ENCODE data around the gene ADCY3. TPM values are rescaled to one million over a fixed set of nuclear protein-coding genes. Genes with fewer than 3 reads are reported as not detected.

The ADCY3 gene
- total RNA-seq, 1 donor from 2014 or later = 4.2 TPM

DNA sequence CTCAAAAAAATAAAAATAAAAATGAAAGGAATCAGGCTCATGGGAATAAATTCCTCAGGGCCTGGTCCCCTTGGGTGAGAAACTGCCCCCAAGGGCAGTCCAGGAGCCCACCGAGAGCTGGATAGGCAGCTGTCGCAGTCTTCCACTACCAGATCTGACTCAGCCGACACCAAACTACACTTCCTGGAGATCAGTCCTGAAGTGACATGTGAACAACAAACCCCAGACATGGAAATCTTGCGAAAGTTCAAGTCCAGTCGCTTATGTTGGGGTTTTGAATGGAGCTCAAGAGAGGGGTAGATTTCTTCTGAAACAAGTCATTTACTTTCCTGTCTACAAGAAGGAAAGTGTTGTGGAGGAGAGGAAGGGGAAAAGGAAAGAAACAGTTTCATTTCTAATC, 12.9 kb downstream of the ADCY3 start:
- DNase-seq (ENCODE audit: low spot score) (no peak), ATAC-seq (no peak)

DNA sequence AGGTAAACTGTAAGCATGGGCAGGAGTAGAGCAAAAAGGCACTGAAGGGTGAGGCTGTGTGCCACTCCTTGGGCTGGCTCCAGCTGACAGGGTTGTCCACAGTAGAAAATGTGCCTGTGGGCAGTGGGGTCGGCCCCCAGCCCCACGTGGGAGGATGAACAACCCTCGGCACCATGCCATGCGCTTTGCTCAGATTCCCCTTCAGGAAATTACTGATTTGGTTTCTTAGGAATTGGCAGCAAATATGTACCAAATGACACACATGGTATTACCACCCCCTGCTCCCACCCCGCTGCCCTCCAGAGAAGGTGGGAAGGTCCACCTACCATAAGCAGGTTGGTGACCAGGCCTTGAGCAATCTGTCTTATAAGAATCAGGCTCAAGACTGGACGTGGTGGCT, 13.6 kb downstream of the ADCY3 start:
- ATAC-seq = no peak
- DNase-seq (ENCODE audit: low spot score) = no peak

DNA sequence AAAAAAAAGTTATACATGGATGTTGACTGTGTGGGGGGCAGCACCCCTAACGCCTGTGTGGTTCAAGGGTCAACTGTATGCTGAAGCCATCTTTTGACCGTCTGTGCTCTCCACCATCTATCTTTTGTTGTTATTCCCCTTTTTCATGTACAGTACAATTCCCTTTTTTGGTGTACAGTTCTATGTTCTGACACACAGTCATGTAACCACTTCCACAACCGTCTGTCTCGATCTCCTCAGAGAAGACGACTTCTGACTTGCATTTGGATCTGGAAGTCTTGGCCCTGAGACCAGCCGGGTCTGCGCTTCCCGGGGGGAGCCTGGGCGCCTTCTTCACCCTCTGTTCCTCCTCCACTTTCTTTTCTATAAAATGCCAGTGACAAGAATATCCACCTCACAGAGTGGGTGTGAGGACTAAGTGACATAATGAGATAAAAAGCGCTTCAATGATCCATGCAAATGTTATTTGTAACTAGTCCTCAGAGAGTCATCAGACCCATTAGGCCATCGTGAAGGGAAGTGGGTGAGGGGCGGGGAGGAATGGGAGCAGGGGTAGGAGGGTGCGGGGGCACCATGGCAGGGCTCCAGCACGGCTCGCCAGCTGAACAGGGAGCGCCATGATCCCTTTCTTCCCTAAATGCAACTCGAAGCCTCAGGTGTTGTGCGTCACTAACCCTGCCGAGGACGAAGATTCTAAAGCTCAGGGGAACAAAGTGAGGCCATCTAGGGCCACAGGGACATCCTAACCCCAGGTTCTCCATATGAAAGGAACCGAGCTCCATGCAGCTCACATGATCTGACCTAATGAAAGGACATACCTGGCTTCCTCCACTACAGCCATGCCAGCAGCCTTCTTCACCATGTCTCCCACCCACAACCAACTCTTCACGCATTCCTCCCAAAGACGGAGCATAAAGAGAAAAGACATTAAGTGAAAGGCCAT, 16.6 kb downstream of the ADCY3 start:
- ATAC-seq (no peak), DNase-seq (ENCODE audit: low spot score) (no peak)

DNA sequence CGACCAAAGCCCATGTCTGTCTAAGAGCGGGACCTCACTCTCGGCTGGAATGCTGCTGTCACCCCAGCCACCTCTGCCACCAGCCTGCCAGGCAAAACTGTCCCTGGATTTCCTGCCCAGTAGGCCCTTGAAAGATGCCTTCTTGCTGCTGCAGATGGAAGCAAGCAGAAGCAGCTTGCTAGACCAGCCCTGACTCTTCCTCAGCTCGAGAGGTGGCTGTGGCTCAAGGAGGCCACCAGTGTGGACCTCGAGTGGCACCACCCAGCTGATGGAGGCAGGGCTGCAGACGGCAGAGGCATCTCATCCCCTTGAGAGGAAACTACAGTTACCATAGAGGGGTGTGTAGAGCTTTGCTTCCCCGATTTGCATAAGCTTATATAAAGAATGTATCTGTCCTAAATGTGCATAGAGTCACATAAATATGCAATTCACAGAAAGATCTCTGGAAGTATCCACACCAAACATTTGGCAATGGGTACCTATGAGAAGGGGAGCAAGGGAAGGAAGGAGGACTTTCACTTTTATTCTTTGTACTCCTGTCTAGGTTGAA, 20.6 kb downstream of the ADCY3 start:
- DNase-seq (ENCODE audit: low spot score) = no peak
- ATAC-seq = no peak

DNA sequence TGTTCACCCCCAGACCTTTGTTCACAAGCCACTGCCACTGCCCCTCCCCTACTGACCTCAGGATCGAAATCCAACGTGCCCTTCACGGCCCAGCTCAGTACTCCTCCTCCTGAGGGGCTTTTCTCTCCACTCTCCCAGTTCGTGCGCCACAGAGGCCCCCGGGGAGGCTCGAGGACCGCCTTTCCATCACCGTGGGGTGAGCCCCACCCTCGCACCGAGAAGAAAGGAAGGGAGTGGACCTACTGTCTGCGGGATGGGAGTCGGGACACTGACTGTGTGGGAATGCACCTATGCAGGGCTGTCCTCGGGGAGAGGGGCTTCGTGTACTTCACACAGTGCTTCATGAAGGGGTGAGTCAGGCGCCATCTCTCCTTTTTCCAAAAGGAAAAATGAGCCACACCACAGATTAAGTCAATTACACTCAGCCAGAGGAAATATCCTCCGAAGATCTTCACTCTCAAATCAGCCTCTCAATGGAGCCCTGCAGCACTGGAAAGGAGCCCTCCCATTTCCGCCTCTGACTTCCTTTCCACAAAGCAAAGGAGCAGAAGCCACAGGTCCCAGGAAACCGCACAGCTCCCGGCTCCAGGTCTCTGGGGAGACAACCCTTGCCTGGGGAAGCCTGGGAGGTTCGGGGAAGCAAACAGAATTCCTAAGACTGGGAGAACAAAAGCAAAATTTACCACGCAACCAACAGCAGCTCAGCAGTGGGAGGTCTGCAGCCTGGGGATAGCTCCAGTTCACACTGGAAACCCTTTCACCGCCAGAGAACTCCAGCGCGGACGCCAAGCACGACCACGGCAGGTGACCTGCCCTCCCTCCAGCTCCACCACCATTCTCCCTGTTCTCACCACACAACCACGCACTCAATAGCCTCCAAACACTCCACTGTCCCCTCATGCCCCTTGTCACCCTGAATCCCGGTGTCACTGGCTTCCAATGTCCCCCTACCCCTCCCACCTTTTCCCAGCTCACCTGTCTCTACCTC, 21.6 kb downstream of the ADCY3 start:
- ATAC-seq (no peak), DNase-seq (ENCODE audit: low spot score) (no peak)

DNA sequence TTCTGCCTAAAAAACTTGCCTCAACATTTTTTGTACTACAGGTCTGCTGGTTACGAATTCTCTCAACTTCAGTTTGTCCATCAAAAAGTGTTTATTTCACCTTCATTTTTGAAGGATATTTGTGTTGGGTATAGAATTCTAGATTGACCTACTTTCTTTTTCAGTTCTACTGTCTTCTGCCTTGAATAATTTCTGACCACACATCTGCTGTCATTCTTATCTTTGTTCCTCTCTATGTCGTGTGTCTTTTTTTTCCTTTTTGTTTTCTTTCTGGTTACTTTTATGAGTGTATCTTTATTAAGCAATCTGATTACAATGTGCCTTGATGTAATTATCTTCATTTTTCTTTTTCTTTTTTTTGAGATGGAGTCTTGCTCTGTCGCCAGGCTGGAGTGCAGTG, 25.3 kb downstream of the ADCY3 start:
- DNase-seq (ENCODE audit: low spot score) = no peak
- ATAC-seq = no peak

DNA sequence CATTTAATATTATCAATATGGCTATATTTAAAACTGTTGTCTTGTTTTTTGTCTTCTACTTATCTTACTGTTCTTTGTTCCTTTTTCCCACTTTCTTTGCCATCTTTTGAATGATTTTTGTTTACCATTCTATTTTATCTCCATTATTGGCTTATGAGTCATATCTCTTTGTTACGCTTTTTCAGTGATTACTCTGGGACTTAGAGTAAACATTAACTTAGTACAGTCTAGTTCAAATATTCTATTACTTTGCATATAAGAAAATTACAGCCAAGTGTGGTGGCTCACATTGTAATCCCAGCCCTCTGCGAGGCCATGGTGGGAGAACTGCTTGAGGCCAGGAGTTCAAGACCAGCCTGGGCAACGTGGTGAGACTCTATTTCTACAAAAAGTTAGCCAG, 26.1 kb downstream of the ADCY3 start:
- ATAC-seq = no peak

DNA sequence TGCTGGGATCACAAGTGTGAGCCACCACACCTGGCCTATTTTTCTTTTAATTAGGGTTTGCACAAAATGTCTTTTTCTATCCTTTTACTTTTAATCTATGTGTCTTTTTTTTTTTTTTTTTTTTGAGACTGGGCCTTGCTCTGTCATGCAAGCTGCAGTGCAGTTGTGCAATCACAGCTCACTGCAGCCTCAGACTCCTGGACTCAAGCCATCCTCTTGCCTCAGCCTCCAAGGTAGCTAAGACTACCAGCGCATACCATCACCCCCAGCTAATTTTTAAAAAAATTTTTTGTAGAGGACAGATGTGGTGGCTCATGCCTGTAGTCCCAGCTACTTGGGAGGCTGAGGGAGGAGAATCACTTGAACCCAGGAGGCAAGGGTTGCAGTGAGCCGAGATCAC, 27.1 kb downstream of the ADCY3 start:
- ATAC-seq = no peak
- DNase-seq (ENCODE audit: low spot score) = no peak

More for the DNA sequence above, 26.1 kb downstream of the ADCY3 start:
- no peak for DNase-seq (ENCODE audit: low spot score)

DNA sequence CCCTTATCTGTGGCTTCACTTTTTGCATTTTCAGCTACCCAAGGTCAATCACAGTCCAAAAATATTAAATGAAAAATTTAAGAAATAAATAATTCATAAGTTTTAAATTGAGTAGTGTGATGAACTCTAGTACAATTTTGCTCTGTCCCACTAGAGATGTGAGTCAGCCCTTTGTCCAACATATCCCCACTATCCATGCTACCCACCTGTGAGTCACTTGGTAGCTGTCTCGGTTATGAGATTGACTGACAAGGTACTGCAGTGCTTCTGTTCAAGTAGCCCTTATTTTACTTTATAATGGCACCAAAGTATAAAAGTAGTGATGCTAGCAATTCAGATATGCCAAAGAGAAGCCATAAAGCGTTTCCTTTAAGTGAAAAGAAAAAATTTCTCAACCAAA, 28.8 kb downstream of the ADCY3 start:
- ATAC-seq (no peak), DNase-seq (ENCODE audit: low spot score) (no peak)

DNA sequence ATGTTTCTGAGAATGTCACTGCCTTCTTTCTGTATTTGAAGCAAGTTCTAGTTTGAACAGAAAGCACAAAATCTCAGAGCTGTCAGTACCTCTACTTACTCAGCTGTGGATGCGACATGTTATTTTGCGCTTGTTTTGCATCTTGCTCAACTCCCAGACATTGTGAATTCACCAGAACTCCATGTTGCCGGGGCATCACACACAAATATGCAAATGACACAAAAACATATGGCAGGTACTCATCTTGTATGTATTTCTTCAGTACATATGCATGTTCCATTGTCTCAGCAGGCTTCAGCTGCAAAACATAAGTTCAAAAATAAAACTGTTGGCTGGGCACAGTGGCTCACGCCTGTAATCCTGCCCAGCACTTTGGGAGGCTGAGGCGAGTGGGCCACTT, 30.8 kb downstream of the ADCY3 start:
- no peak for DNase-seq (ENCODE audit: low spot score)
- ATAC-seq = no peak

DNA sequence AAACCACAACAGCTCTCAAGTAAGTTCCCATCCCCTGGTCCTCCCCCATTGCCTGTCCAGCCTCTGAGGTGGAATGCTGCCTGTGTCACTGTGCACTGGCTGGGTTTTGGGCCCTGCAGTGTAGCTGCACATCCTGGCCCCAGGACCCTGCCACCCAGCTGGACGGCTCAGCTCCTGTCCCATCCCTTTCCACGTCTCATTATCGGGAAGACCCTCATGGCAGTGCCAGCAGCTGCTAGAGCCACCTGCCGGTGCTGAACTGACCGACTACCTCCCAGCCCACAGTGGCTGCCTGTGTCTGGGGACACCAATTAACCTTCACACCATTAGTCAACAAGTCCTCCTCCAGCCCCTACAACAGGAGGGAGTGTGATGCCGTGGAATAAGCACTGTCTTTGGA, 31.9 kb downstream of the ADCY3 start:
- no peak for ATAC-seq
- DNase-seq (ENCODE audit: low spot score) = no peak

DNA sequence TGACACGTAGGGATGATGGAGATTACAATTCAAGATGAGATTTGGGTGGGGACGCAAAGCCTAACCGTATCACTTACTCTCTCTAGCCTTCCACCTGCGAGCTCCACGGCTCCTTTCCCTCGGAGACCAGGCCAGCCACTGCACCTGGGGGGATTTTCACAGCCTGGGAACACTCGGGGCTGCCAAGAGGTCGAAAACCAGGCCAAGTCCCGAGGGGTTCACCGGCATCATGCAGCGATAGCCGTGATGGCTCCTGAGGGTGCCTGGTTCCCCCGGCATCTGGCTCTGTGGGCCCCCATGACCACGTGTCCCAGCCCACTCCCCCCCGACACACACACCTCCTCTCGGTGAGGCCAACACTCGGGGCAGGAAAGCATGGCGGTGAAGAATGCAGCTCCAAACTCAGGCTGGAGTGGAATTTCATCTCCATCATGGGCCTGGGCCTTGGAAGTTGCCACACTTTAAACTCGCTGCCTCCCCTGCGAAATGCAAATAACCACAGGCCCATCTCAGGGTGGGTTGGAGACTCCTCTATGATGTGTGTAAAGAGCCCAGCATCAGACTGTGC, 32.6 kb downstream of the ADCY3 start:
- DNase-seq (ENCODE audit: low spot score) (no peak), ATAC-seq (no peak)

DNA sequence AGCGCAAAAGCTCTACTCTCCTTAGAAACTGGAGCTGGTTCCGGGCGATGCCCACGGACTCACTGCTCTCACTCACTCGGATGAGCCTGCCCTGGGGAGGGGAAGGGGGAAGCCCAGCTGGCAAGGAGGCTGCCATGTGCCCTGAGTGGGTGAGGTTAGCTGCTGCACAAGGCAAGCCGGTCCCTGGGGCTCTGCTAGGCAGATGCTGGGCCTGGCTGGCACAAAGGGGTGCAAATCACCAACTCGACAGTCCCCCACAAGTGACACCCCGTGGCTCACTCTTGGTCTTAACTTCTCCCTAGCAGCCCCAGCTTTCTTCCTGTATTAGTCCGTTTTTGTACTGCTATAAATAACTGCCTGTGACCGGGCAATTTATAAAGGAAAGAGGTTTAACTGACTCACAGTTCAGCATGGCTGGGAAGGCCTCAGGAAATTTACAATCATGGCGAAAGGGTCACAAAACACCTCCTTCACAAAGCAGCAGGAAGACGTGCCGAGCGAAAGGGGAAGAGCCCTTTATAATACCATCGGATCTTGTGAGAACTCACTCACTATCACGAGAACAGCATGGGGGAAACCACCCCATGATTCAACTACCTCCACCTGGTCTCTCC, 33.2 kb downstream of the ADCY3 start:
- ATAC-seq (peak; percentile 37), DNase-seq (ENCODE audit: low spot score) (no peak)

DNA sequence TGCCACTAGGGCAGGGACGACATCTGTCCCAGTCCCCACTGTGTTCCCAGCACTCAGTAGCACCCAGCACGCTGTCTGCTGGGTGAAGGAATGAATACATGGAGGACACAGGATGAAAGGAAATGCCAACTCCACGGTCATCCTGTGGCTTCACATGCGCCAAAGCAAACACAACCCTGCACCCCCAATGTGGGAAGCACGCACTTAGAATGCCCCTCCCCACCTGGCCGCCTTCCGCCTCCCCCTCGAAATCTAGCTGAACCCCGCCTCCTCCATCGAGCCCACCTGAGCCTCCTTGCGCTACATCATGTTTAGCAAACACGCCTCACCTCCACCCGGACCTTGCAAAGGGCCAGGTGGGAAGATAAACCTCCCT, 33.9 kb downstream of the ADCY3 start:
- DNase-seq (ENCODE audit: low spot score) = no peak
- ATAC-seq = no peak

DNA sequence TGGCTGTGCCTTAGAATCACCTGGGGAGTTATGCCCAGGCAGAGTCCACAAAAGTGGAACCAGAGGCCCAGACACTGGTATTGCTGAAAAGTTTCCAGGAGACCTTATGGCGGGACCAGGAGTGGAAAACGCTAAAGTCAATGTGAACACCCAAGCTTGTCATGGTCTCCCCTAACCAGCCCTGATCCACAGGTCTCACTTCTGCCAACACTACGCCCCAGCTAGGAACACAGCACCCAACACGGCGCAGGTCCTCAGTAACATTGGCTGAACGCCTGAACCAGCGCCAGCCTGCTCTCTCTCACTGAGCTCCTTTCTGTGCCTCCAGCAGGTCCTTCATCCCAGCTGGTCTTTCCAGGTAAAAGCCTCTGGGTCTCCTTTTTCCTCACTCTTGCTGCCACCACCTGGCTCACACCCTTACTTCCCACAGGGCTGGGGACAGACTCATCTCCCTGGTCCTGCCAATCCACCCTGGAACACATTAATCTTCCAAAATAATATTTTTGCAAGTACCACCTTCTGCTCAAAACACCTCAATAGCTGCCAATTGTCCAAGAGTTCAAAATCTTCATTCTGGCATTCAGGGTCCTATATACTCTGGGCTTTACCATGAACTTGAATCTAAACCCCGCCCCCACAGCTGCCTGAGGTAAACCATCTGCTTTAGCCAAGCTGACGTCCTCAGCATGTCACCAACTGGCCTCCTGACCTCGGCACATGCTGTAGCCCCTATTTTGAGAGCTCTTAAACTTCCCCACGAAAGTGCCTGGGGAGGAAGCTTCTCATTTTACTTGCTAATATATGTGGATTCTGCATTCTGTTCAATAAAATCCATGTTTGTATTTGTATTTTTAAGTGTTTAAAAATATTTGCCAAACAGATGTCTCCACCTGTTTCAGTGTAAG, 34.6 kb downstream of the ADCY3 start:
- no peak for DNase-seq (ENCODE audit: low spot score)
- no peak for ATAC-seq

DNA sequence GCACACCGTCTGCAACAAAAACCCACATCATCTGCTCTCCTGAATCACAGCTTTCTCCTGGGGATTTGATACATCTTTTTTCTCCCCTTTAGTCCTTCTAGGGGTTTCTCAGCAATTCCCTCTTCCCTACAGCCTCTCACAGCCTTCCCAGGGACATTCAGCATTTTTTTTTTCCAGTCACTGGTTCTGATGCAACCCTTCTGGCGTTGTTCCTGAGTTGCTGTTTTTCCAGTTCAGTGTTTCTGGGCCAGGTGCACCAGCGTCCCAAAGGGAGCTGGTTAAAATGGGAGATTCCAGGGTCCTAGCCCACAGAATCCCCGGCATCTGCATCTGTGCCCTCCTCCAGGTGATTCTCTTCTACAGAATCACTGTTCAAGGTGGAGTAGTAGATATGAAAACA, 36.1 kb downstream of the ADCY3 start:
- ATAC-seq (peak; percentile 86), DNase-seq (ENCODE audit: low spot score) (no peak)

DNA sequence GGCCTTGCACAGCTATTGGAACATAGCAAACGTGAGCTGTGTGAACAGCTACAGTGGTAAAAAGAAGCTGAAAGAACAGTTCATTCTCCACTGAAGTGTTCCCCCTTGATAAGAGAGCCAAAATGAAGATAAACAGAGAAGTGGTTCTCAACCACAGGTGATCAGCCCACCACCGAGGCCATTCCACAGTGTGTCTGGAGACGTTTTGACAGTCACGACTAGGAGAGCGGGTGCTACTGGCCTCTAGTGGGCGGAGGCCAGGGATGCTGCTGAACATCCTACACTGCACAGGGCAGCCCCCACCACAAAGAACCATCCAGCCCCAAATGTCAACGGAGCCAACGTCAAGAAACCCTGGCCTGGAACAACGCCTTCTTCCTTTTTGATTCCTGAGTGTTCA, 38.4 kb downstream of the ADCY3 start:
- DNase-seq (ENCODE audit: low spot score) = no peak
- no peak for ATAC-seq

DNA sequence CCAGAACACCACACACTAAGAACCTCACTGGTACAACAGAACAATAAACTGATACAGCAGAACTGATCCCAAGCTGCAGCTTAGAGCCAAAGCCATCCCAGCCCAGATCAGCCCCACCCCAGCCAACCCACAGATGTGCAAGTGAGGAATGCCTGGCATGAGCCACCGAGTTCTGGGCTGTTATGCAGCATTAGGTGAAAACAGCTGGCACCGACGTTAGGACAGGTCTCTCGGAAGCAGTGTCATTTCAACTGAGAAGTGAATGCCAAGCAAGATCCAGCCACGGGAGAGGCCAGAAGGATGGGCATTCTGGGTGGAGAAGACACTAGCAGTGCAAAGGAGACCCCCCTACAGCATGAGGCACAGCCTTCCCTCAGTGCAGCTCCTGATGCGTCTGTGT, 38.9 kb downstream of the ADCY3 start:
- no peak for DNase-seq (ENCODE audit: low spot score)
- no peak for ATAC-seq

DNA sequence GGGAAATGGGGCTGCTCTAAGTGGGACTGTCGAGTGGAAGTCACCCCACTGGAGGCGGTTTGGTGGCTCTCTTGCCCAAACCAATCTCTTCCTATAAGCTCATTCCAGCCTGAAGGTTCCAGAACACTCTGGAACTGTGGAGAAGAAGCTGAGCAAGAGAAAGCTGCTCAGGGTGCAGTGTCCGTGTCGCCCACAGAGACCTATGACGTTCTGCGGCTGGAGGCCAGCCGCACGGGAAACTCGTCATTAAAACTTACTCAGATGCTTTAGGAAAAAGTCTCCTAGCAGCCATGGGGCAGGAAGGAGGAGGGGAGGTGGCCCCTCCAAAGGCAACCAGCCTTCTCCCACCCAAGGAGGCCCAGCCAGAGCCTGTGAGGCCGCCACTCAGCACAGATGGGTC, 41.7 kb downstream of the ADCY3 start:
- ATAC-seq = no peak
- DNase-seq (ENCODE audit: low spot score) = no peak

DNA sequence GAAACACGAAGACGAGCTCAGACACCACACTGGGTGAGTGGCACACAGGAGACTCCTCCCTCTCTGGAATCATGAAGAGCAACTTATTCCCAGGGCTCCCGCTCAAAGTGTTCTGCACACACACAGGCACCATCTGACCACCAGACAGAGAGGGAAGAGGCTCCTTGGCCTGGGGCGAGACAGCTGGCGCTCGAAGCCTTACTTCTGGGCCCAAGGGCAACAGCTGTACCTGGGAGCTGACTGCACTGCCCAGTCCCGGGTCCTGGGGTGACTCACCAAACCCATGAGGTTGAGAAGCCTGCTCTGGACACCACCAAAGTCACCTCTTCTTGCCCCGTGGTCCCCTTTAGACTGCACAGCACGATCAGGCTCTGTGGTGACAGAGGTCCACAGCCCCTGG, 42.4 kb downstream of the ADCY3 start:
- DNase-seq (ENCODE audit: low spot score) (no peak), ATAC-seq (no peak)

All from left lobe of liver (tissue), 2 donors.